ENCODE results near the gene GSTK1. TPM values are rescaled to one million over a fixed set of nuclear protein-coding genes. Genes with fewer than 3 reads are reported as not detected.

The GSTK1 gene
- total and polyA plus RNA-seq, 2 of the 8 experiments (the other 6 are each of a cell fraction or from before 2014, with no cell fraction given), result 25.5 to 32.5 TPM

DNA sequence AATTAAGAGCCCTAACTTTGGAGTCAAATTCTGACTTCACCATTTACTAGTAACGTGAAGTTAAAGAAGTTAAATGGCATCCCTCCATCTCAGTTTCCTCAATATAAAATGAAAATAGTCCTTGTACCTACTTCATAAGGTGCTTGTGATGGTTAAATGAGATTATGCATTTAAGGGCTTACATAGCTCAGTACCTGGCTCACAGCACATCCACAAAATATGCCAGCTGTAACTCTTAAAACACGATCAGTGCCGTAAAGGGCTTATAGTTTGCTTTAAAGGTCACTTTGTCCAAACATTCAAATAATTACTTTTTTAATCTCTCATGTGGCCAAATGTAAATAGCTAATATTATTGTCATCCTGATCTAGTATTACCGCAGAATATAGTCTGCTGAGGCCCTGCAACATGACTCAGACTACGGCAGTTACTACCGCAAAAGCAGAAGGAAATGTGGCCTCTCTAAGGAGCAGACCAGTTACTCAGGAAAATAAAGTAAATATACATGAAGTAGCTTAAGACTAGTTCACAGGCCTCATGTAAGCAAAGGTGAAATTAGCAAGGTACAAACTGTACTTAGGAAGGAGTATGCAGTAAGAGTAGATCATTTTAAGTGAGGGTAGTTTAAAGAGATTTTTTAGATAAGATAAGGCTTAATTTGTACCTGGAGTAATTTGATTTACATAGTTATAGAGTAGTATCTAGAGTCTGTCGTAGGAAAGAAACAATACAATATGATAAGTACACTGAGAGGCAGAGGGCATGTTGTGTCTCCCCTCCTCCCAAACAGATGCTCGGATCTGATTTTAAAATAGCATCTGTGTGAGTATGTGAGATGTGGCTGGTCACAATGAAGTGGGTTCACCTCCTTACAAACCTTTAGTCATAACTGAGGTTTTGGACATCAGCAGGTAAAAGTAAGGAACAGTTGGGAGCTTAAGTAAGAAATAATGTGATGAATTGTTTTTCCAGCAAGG is 38.0 kb downstream of the GSTK1 start:
- no peak overlapping the region for H2BK5ac ChIP-seq (ENCODE audit: low read depth, low read length)
- no peaks in the 10 kb centered on the region for H3K27me3 ChIP-seq (replicated peaks in 1 of 4; ENCODE audit: control insufficient read depth in 3 of 4, extremely low read depth in 1 of 4, insufficient read depth in 3 of 4, low read length in 3 of 4)
- no peak overlapping the region for H3K14ac ChIP-seq (ENCODE audit: insufficient read length)
- H3K79me2 ChIP-seq (ENCODE audit: control insufficient read depth in 1 of 2, insufficient read depth in 2 of 2, low read length in 2 of 2), result peaks cover 0 to 2% of the 10 kb centered on the region in 2 experiments; a peak in 1 of 4 replicates
- H3K36me3 ChIP-seq (ENCODE audit: control insufficient read depth in 2 of 4, insufficient read depth in 4 of 4, low read length in 3 of 4), result peaks cover 41 to 90% (median 74%) of the 10 kb centered on the region in 4 experiments
- no peak overlapping the region for H3K23ac ChIP-seq (ENCODE audit: insufficient read length)
- ChIA-PET POLR2A (ENCODE audit: partially characterized antibody) (interaction anchor here (1.3 kb wide), 2 partner anchors 11 to 13 kb away, joined by 3 read pairs; partner anchors contain the start of gene CASP2), CTCF (ENCODE audit: partially characterized antibody) (interaction anchor here (0.7 to 8.9 kb wide), 15 partner anchors 9 to 115 kb away, joined by 3 to 91 read pairs (median 7); partner anchors contain the start of gene EPHA1)
- no peak overlapping the region for H3K4me3 ChIP-seq (ENCODE audit: extremely low read depth in 1 of 4, insufficient read depth in 2 of 4, low read depth in 3 of 4, low read length in 4 of 4)
- no peak overlapping the region for H2AFZ ChIP-seq (ENCODE audit: low read length)
- no peak overlapping the region for H3K18ac ChIP-seq (ENCODE audit: extremely low read depth, low read length)
- H2BK15ac ChIP-seq (ENCODE audit: low read length), result no peak overlapping the region
- no peaks in the 10 kb centered on the region for H3K9me3 ChIP-seq (ENCODE audit: insufficient read depth in 2 of 2, low read depth in 1 of 2, low read length in 1 of 2)
- H3K56ac ChIP-seq (replicated peaks; ENCODE audit: insufficient read length, low read depth, low read length), result no peak overlapping the region
- H2BK120ac ChIP-seq (replicated peaks; ENCODE audit: low read depth, low read length), result no peak overlapping the region
- no peak overlapping the region for H3K27ac ChIP-seq (ENCODE audit: low read depth, low read length)
- no peak overlapping the region for H2BK12ac ChIP-seq (ENCODE audit: low read depth, low read length)
- TF ChIP-seq CTBP2 (IDR thresholded peaks at IDR 0.05; ENCODE audit: borderline replicate concordance, insufficient read depth, insufficient read length, low read length), result no peak
- TF ChIP-seq ZNF274 (IDR thresholded peaks at IDR 0.05; ENCODE audit: borderline replicate concordance, extremely low read depth, low read length), result no peak
- TF ChIP-seq POU5F1 (IDR thresholded peaks at IDR 0.05; ENCODE audit: low read depth, low read length), result no peak
- TF ChIP-seq RFX5 (IDR thresholded peaks at IDR 0.05; ENCODE audit: borderline replicate concordance, low read depth, low read length), result no peak
- no peak for TF ChIP-seq SIN3A (conservative IDR thresholded peaks at IDR 0.05 in 1 of 2, IDR thresholded peaks at IDR 0.05 in 1 of 2; ENCODE audit: low read depth in 1 of 2, low read length in 2 of 2)
- TF ChIP-seq EP300 (IDR thresholded peaks at IDR 0.05; ENCODE audit: borderline replicate concordance in 1 of 2, low read depth in 2 of 2, low read length in 2 of 2), result no peak
- no peak for TF ChIP-seq HDAC2 (IDR thresholded peaks at IDR 0.05; ENCODE audit: borderline replicate concordance in 1 of 2, low read depth in 2 of 2, low read length in 2 of 2)
- no peak for TF ChIP-seq KDM5A (IDR thresholded peaks at IDR 0.05; ENCODE audit: low read length)
- H2BK20ac ChIP-seq (ENCODE audit: low read length), result no peak overlapping the region
- no peak overlapping the region for H4K8ac ChIP-seq (ENCODE audit: extremely low read depth, insufficient read depth, low read length)
- H3K23me2 ChIP-seq (ENCODE audit: low read depth, low read length), result no peaks in the 10 kb centered on the region
- H3K4me1 ChIP-seq (replicated peaks in 1 of 4; ENCODE audit: control insufficient read depth in 3 of 4, insufficient read depth in 4 of 4, low read length in 3 of 4), result no peaks in the 10 kb centered on the region
- peaks cover 6 to 9% of the 10 kb centered on the region in 2 experiments for H4K20me1 ChIP-seq (replicated peaks in 1 of 2; ENCODE audit: control insufficient read depth in 1 of 2, insufficient read depth in 2 of 2, low read length in 2 of 2)
- H3K79me1 ChIP-seq (ENCODE audit: low read depth, low read length), result no peaks in the 10 kb centered on the region
- H4K91ac ChIP-seq (replicated peaks; ENCODE audit: insufficient read length, low read length), result no peak overlapping the region
- no peak overlapping the region for H3K9ac ChIP-seq (replicated peaks in 1 of 4; ENCODE audit: extremely low read depth in 1 of 4, low read depth in 3 of 4, low read length in 3 of 4)
- FAIRE-seq (no peak), DNase-seq (ENCODE audit: low read depth in 1 of 2, low spot score in 2 of 2) (no peak)
- no peak overlapping the region for H3K4ac ChIP-seq (replicated peaks; ENCODE audit: insufficient read length, low read depth, low read length)
- 92% methylated on average over 8 of the region's 8 CpGs; no CpG with 5 or more reads in 1 of the 2 experiments for WGBS, 2 experiments (ENCODE audit: extremely low coverage in 1 of 2, insufficient coverage in 1 of 2, insufficient read length in 1 of 2, insufficient replicate concordance in 2 of 2, low coverage in 1 of 2, low lambda C conversion rate in 2 of 2, missing lambda C conversion rate in 1 of 2)
- H3K4me2 ChIP-seq (ENCODE audit: insufficient read depth in 1 of 2, low read depth in 2 of 2, low read length in 2 of 2), result no peak overlapping the region
- H2AK5ac ChIP-seq (ENCODE audit: low read depth, low read length), result no peak overlapping the region
- no peak overlapping the region for H4K5ac ChIP-seq (ENCODE audit: insufficient read length, low read depth, low read length)
